Neural progenitor cell (in vitro differentiated cells): ENCODE data around the gene RHO. TPM values are rescaled to one million over a fixed set of nuclear protein-coding genes. Genes with fewer than 3 reads are reported as not detected.
"Not testable (repeated sequence)": the region's sequence is repeated elsewhere in the genome, so short reads cannot be mapped to it uniquely, and the experiment has no call there.

Source experiments
- DNase-seq: peaks from one replicate; pipeline ENCODE4 v3.0.0-alpha.2; 2016; ENCODE audit warnings: low spot score
- H2AFZ ChIP-seq: fragments of 200-600 bp; sonication (generic); replicated peaks from 2 replicates; pipeline ENCODE4 v1.6.1; 2016; ENCODE audit warnings: antibody characterized with exemption
- H3F3A ChIP-seq: fragments of 200-600 bp; sonication (generic); 2 replicates; pipeline ENCODE4 v1.6.1; 2016; ENCODE audit warnings: antibody characterized with exemption, low read depth
- H3K27ac ChIP-seq: fragments of 200-600 bp; sonication (generic); 2 replicates; pipeline ENCODE4 v1.5.1; 2016; ENCODE audit warnings: mild to moderate bottlenecking
- H3K27me3 ChIP-seq: fragments of 200-600 bp; sonication (generic); 2 replicates; pipeline ENCODE4 v1.6.1; 2016; ENCODE audit warnings: mild to moderate bottlenecking, moderate library complexity
- H3K36me3 ChIP-seq: fragments of 200-600 bp; sonication (generic); 2 replicates; pipeline ENCODE4 v1.5.1; 2016
- H3K4me1 ChIP-seq: fragments of 200-600 bp; sonication (generic); 2 replicates; pipeline ENCODE4 v1.6.1; 2016; ENCODE audit warnings: mixed run types
- H3K4me2 ChIP-seq: fragments of 200-600 bp; sonication (generic); 2 replicates; pipeline ENCODE4 v1.6.1; 2016
- H3K4me3 ChIP-seq: fragments of 200-600 bp; sonication (generic); 2 replicates; pipeline ENCODE4 v1.5.1; 2016
- H3K79me2 ChIP-seq: fragments of 200-600 bp; sonication (generic); 2 replicates; pipeline ENCODE4 v1.6.1; 2016; ENCODE audit warnings: low read depth
- H3K9ac ChIP-seq: fragments of 200-600 bp; sonication (generic); 2 replicates; pipeline ENCODE4 v1.6.1; 2016
- H3K9me3 ChIP-seq: fragments of 200-600 bp; sonication (generic); 2 replicates; pipeline ENCODE4 v1.5.1; 2016; ENCODE audit warnings: low read depth
- H4K20me1 ChIP-seq: fragments of 200-600 bp; sonication (generic); 2 replicates; pipeline ENCODE4 v1.6.1; 2016; ENCODE audit warnings: low read depth
- H3K27ac Mint-ChIP-seq: 3 replicates; pipeline ENCODE4 v1.8.0; 2021; ENCODE audit warnings: mixed read lengths
- H3K27me3 Mint-ChIP-seq: 2 replicates; pipeline ENCODE4 v1.8.0; 2022; ENCODE audit warnings: low read depth, mild to moderate bottlenecking, inconsistent platforms, moderate library complexity, mixed read lengths; ENCODE audit not compliant: insufficient read depth
- H3K36me3 Mint-ChIP-seq: 3 replicates; pipeline ENCODE4 v1.8.0; 2021; ENCODE audit warnings: mixed read lengths
- H3K4me1 Mint-ChIP-seq: 3 replicates; pipeline ENCODE4 v1.8.0; 2021; ENCODE audit warnings: mixed read lengths
- H3K4me3 Mint-ChIP-seq: 3 replicates; pipeline ENCODE4 v1.8.0; 2021; ENCODE audit warnings: mild to moderate bottlenecking, moderate library complexity, mixed read lengths
- H3K9me3 Mint-ChIP-seq: 3 replicates; pipeline ENCODE4 v1.8.0; 2020; ENCODE audit warnings: mixed read lengths
- CTCF ChIP-seq: fragments of 200-600 bp; sonication (generic); IDR thresholded peaks from 2 replicates; pipeline ENCODE4 v1.5.1; 2017; ENCODE audit warnings: antibody characterized with exemption, mild to moderate bottlenecking
- EZH2 ChIP-seq: fragments of 200-600 bp; sonication (generic); IDR thresholded peaks from 2 replicates; pipeline ENCODE4 v1.6.1; 2017; ENCODE audit warnings: antibody characterized with exemption, mild to moderate bottlenecking, moderate library complexity
- EZH2phosphoT487 ChIP-seq: fragments of 200-600 bp; sonication (generic); IDR thresholded peaks from 2 replicates; pipeline ENCODE4 v1.6.1; 2017; ENCODE audit warnings: antibody characterized with exemption
- total RNA-seq: library from RNA; depleted of rRNA; stranded (reverse); fragments of >200 nt; gene quantifications from 2 replicates; pipeline ENCODE4 v1.2.3, GENCODE V29; 2015; ENCODE audit warnings: low replicate concordance

RHO gene
- total RNA-seq, 1 donor from 2014 or later: not detected

- Histone ChIP-seq H3K36me3 (no peaks in the 10 kb centered on the region), H3F3A (no peaks in the 10 kb centered on the region)
Measured at GRCh38 chr3:129513705-129514104, 14.7 kb upstream of the RHO start.

GRCh38 chr3:129514110-129514509, 14.3 kb upstream of the RHO start:
- peak overlapping the region; percentile 66 for H3K27ac Mint-ChIP-seq
- Histone ChIP-seq H3K27ac (no peak overlapping the region), H3K9ac (no peak overlapping the region)

More at GRCh38 chr3:129513705-129514104, 14.7 kb upstream of the RHO start:
- no peak overlapping the region for H3K4me3 Mint-ChIP-seq
- Histone ChIP-seq H3K27ac (no peak overlapping the region), H3K4me2 (no peak overlapping the region), H3K79me2 (no peaks in the 10 kb centered on the region), H2AFZ (no peak overlapping the region), H3K27me3 (no peaks in the 10 kb centered on the region), H3K4me1 (no peaks in the 10 kb centered on the region), H3K9me3 (no peaks in the 10 kb centered on the region), H3K4me3 (no peak overlapping the region), H3K9ac (no peak overlapping the region), H4K20me1 (no peaks in the 10 kb centered on the region)
- peaks cover 27% of the 10 kb centered on the region for H3K36me3 Mint-ChIP-seq
- no peak for TF ChIP-seq EZH2
- no peak for TF ChIP-seq EZH2phosphoT487
- no peak for TF ChIP-seq CTCF
- DNase-seq: no peak
- H3K4me1 Mint-ChIP-seq: peaks cover 8% of the 10 kb centered on the region
- H3K27me3 Mint-ChIP-seq: peaks cover 2% of the 10 kb centered on the region
- no peak overlapping the region for H3K27ac Mint-ChIP-seq
- no peaks in the 10 kb centered on the region for H3K9me3 Mint-ChIP-seq

GRCh38 chr3:129514563-129514962, 13.9 kb upstream of the RHO start:
- Histone ChIP-seq H3K4me2 (no peak overlapping the region), H4K20me1 (no peaks in the 10 kb centered on the region), H3K4me1 (no peaks in the 10 kb centered on the region), H3K36me3 (no peaks in the 10 kb centered on the region), H3K27ac (no peak overlapping the region), H3K9me3 (no peaks in the 10 kb centered on the region), H3K9ac (no peak overlapping the region), H3K27me3 (no peaks in the 10 kb centered on the region), H3K4me3 (no peak overlapping the region), H3F3A (no peaks in the 10 kb centered on the region), H3K79me2 (no peaks in the 10 kb centered on the region), H2AFZ (no peak overlapping the region)
- Mint-ChIP-seq H3K4me3 (no peak overlapping the region), H3K9me3 (no peaks in the 10 kb centered on the region), H3K4me1 (peaks cover 8% of the 10 kb centered on the region), H3K27me3 (peaks cover 2% of the 10 kb centered on the region), H3K36me3 (peaks cover 25% of the 10 kb centered on the region), H3K27ac (peak overlapping the region; percentile 66)
- DNase-seq: no peak
- no peak for TF ChIP-seq EZH2
- no peak for TF ChIP-seq CTCF
- TF ChIP-seq EZH2phosphoT487: no peak

More at GRCh38 chr3:129514110-129514509, 14.3 kb upstream of the RHO start:
- Histone ChIP-seq H2AFZ (no peak overlapping the region), H4K20me1 (no peaks in the 10 kb centered on the region), H3K4me3 (no peak overlapping the region), H3K79me2 (no peaks in the 10 kb centered on the region), H3K36me3 (no peaks in the 10 kb centered on the region), H3K4me2 (no peak overlapping the region), H3K9me3 (no peaks in the 10 kb centered on the region), H3K4me1 (no peaks in the 10 kb centered on the region), H3F3A (no peaks in the 10 kb centered on the region), H3K27me3 (no peaks in the 10 kb centered on the region)
- Mint-ChIP-seq H3K27me3 (peaks cover 2% of the 10 kb centered on the region), H3K36me3 (peaks cover 27% of the 10 kb centered on the region), H3K9me3 (no peaks in the 10 kb centered on the region), H3K4me1 (peaks cover 8% of the 10 kb centered on the region), H3K4me3 (no peak overlapping the region)
- no peak for TF ChIP-seq EZH2
- DNase-seq: no peak

- not testable (repeated sequence) for H3K79me2 ChIP-seq, H3K9me3 Mint-ChIP-seq, H3K4me3 Mint-ChIP-seq, H3K27me3 ChIP-seq, H2AFZ ChIP-seq, H3K9ac ChIP-seq, H3K27ac ChIP-seq, DNase-seq, H4K20me1 ChIP-seq, H3K4me3 ChIP-seq, H3K4me2 ChIP-seq, H3K4me1 ChIP-seq, H3K4me1 Mint-ChIP-seq, H3K27me3 Mint-ChIP-seq, H3K36me3 ChIP-seq, H3K27ac Mint-ChIP-seq, H3K9me3 ChIP-seq, H3F3A ChIP-seq
- peaks cover 25% of the 10 kb centered on the region for H3K36me3 Mint-ChIP-seq
Measured at GRCh38 chr3:129515108-129515820, 13.2 kb upstream of the RHO start.

- not testable (repeated sequence) for H3K4me3 Mint-ChIP-seq, H3K4me1 Mint-ChIP-seq, H3K9ac ChIP-seq, H2AFZ ChIP-seq, H3K27me3 Mint-ChIP-seq, DNase-seq, H3K79me2 ChIP-seq, H3K4me2 ChIP-seq, H3K4me1 ChIP-seq, H3K27me3 ChIP-seq, H3K9me3 Mint-ChIP-seq, H3K36me3 ChIP-seq, H3K27ac ChIP-seq, H3K9me3 ChIP-seq, H3F3A ChIP-seq, H4K20me1 ChIP-seq, H3K4me3 ChIP-seq
- H3K36me3 Mint-ChIP-seq: peaks cover 25% of the 10 kb centered on the region
- H3K27ac Mint-ChIP-seq: peak overlapping the region; percentile 50
Measured at GRCh38 chr3:129515821-129516432, 12.5 kb upstream of the RHO start.
